ENCODE data around the gene ABCA6.

The ABCA6 gene, protein sequence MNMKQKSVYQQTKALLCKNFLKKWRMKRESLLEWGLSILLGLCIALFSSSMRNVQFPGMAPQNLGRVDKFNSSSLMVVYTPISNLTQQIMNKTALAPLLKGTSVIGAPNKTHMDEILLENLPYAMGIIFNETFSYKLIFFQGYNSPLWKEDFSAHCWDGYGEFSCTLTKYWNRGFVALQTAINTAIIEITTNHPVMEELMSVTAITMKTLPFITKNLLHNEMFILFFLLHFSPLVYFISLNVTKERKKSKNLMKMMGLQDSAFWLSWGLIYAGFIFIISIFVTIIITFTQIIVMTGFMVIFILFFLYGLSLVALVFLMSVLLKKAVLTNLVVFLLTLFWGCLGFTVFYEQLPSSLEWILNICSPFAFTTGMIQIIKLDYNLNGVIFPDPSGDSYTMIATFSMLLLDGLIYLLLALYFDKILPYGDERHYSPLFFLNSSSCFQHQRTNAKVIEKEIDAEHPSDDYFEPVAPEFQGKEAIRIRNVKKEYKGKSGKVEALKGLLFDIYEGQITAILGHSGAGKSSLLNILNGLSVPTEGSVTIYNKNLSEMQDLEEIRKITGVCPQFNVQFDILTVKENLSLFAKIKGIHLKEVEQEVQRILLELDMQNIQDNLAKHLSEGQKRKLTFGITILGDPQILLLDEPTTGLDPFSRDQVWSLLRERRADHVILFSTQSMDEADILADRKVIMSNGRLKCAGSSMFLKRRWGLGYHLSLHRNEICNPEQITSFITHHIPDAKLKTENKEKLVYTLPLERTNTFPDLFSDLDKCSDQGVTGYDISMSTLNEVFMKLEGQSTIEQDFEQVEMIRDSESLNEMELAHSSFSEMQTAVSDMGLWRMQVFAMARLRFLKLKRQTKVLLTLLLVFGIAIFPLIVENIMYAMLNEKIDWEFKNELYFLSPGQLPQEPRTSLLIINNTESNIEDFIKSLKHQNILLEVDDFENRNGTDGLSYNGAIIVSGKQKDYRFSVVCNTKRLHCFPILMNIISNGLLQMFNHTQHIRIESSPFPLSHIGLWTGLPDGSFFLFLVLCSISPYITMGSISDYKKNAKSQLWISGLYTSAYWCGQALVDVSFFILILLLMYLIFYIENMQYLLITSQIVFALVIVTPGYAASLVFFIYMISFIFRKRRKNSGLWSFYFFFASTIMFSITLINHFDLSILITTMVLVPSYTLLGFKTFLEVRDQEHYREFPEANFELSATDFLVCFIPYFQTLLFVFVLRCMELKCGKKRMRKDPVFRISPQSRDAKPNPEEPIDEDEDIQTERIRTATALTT (N-terminal part only)

DNA sequence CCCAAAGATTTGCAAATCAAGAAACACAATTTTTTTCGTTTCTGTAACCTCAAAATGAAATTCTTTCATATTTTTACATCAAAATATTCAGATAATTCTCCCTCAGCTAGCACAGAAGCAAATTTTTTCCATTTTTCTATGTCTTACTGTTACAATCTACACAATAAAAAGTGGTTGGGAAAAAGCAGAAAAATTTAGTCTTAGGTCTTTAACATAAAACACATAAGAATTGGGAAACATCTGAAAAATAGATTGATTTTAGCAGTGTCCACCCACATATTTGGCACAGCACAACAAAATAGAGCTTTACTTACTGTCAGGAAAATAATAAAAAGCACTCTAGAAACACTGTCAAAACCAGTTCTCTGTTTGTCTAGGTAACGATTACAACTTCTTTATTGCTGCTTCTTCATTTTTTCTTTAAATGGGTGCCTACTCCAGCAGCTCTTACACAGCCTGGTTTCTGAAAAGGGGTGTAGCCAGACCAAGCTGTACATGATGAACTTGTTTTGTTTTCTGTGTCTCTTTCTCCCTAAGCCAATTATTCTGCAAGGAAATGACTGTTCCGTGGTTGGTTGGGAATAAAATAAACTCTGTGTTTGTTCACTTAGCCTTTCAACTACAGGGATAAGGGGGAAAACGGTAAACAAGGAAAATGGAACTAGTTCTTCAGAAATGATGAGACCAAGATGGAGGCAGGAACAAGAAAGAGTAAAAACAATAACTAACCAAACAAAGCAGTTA lies at the start of gene ABCA6:
Gene ABCA6 (minus strand): TSS at position 465 of the 744 bp plus-strand sequence. CDS start 1,192 bp downstream, outside the sequence.
- DNase-seq (ENCODE audit: low spot score): no peak
- TF ChIP-seq, protein P1, sequence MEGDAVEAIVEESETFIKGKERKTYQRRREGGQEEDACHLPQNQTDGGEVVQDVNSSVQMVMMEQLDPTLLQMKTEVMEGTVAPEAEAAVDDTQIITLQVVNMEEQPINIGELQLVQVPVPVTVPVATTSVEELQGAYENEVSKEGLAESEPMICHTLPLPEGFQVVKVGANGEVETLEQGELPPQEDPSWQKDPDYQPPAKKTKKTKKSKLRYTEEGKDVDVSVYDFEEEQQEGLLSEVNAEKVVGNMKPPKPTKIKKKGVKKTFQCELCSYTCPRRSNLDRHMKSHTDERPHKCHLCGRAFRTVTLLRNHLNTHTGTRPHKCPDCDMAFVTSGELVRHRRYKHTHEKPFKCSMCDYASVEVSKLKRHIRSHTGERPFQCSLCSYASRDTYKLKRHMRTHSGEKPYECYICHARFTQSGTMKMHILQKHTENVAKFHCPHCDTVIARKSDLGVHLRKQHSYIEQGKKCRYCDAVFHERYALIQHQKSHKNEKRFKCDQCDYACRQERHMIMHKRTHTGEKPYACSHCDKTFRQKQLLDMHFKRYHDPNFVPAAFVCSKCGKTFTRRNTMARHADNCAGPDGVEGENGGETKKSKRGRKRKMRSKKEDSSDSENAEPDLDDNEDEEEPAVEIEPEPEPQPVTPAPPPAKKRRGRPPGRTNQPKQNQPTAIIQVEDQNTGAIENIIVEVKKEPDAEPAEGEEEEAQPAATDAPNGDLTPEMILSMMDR (IDR thresholded peaks at IDR 0.05; ENCODE audit: extremely low read depth, missing control alignments): no peak

DNA sequence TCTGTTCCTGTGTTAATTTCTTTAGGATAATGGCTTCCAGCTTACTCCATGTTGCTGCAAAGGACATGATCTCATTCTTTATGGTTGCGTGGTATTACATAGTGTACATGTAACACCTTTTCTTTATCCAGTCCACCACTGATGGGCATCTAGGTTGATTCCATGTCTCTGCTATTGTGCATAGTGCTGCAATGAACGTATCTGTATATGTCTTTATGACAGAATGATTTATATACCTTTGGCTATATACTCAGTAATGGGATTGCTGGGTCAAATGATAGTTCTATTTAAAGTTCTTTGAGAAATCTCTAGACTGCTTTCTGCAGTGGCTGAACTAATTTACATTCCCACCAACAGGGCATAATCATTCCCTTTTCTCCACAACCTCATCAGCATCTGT lies 47.1 kb upstream of the ABCA6 start:
- DNase-seq (ENCODE audit: low spot score): no peak
- TF ChIP-seq, protein P1 (IDR thresholded peaks at IDR 0.05; ENCODE audit: extremely low read depth, missing control alignments): no peak

DNA sequence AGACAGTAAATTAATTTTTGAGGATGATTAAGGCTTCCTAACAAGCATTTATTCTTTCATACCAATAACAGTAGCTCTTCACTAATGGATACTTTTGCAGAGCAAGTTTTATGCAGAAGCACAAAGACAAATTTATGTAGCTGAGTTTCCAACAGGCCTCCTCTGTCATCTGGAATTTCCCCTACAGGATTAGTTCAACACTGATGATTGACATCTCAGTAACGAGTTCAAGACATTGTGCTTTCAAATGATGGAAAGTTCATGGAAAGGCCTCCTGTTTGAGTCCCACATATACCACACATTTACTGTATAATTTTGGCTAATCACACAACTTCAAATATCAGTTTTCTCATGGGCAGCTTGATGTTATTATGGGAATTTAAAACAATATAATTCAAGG lies 46.4 kb upstream of the ABCA6 start:
- TF ChIP-seq, protein P1 (IDR thresholded peaks at IDR 0.05; ENCODE audit: extremely low read depth, missing control alignments): no peak
- DNase-seq (ENCODE audit: low spot score): no peak

DNA sequence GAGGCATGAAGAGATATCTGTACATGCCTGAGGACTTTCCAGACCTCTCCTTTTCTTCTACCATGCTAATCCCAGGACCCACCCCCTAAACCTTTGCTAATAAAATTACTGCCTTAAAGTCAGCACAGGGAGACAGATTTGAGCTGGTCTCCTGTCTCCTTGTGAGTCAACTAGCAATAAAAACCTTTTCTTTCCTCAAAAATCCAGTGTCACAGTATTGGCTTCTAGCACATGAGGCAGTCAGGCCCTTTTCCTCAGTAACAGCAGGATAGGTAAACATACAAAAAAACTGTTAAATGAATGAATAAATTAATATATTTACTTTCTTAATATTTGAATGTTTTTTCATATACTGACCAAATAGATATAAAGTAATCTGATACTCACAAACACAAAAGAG lies 45.6 kb upstream of the ABCA6 start:
- TF ChIP-seq, protein P1 (IDR thresholded peaks at IDR 0.05; ENCODE audit: extremely low read depth, missing control alignments): no peak

DNA sequence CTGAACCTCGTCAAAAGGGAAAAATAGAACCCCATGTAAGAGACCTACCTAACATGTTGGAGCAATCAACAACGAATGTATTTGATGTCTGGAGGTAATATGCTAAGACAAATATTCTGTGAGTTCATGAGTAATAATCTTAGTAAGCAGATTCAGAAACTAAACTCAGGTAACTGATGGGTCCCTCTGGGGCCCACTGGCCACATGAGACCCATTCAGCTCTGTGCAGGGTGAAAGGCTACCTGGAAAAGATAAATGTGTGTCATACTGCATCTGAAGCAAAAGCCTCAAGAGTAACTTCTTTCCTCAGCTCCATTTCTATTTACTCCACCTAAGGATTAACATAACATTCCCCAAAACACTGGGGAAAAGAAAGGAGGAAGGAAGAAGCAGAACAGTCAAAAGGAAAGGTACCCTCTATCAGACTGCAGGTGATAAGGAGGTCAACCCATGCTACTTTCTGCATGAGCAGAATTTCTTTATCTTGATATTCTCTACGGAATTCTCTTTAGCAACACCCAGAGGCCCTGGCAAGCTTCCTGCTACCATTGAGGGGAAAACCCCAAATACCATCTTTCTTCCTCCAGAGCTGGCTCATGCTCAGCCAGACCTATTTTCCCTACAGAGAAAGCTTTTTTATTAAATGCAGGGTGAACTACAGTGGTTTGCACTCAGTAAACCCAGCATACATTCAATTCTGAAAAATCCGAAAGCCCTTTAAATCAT lies 37.7 kb upstream of the ABCA6 start:
- TF ChIP-seq, protein P1 (IDR thresholded peaks at IDR 0.05; ENCODE audit: extremely low read depth, missing control alignments): no peak
- DNase-seq (ENCODE audit: low spot score): no peak

More for the DNA sequence above, 45.6 kb upstream of the ABCA6 start:
- no peak for DNase-seq (ENCODE audit: low spot score)

DNA sequence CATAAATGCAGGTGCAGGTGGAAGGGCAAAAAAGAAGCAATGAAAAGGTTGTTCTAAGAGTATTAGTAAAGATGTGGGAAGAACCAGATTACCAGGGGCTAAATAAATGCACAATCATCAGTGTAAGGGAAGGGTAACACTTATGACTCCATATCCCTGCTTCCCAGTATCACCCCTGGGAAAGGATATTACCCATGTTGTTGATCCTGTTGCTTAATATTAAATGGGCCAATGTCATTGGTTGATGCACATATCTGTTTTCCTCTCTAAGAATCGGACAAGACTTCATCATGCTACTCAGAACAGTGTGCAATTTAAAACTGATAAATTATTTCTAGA lies 34.7 kb upstream of the ABCA6 start:
- no peak for DNase-seq (ENCODE audit: low spot score)
- TF ChIP-seq, protein P1 (IDR thresholded peaks at IDR 0.05; ENCODE audit: extremely low read depth, missing control alignments): no peak

Measured in GM20000 (cell line).